ENCODE measurements around the gene ERBB3.

The ERBB3 gene

GRCh38 chr12:56141946-56142784 lies 62.2 kb downstream of the ERBB3 start:
- no peak for DNase-seq

GRCh38 chr12:56143217-56143616 lies 63.3 kb downstream of the ERBB3 start:
- no peak for DNase-seq

DNA sequence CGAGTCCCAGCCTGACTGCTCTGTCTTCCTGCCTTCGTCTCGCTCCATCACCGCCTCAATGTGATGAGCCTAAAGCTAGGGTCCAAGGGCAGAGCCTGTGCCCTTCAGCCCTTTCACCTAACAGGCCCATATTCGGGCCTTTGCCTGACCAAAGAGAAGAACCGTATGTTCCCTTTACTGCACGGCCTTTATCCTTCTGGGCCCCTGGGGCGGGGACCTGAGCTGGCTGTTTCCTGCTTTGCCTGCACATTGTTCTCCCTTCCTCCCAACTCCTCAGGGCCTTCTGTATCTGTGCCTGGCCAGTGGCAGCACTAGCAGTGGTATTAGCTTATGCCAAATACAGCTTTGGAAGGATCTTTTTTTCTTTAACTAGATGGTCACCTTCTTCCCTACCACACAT lies 63.9 kb downstream of the ERBB3 start:
- DNase-seq, result no peak

GRCh38 chr12:56145217-56145616 lies 65.3 kb downstream of the ERBB3 start:
- no peak for DNase-seq

DNA sequence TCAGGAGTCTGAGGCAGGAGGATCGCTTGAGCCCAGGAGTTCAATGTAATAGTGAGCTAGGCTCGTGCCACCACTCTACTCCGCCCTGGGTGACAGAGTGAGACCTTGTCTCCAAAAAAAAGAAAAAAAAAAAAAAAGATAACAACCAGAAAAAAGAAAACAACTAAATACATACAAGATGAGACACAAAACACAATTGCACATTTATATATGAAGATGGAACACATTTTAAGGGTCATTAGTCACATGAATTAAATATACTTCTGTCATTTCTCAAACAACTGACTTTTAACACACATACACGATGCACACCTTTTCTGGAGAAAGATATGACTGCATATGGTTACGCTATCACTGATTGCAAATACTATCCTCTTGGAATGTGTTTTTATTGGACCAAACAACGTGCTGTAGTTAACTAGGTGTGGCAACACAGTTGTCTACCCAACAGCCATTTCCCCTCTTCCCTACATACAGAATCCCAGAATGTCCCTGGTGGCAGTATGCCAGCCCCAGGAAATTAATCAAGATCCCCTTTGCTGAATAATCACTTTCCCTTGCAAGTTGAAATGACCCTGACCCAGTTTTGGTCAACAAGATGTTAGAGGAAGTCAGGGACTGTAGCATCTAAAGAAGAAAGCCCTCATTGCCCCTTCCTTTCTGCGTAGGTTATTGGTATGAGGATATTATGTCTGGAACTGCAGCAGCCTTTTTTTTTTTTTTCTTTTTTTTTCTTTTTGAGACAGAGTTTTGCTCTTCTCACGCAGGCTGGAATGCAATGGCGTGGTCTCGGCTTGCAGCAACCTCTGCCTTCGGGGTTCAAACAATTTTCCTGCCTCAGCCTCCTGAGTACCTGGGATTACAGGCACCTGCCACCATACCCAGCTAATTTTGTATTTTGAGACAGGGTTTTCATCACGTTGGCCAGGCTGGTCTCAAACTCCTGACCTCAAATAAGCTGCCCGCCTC lies 66.8 kb downstream of the ERBB3 start:
- no peak for DNase-seq

DNA sequence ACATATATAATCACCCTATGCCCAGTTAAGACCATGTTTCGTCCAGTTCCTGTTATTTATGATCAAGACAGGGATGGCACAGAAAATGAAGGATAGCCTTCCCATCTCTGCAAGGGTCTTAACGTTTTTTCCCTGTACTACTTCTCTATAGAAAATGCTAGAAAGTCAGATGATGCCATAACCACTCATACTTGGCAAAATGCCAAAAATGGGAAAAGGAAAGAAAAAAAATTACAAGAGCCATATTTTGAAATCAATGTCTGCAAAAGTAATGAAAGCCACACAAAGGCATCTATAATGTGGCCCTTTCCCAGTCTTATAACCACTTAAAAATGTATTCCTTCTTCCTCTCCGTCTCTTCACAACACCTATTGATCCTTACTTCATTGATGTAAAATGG lies 70.6 kb downstream of the ERBB3 start:
- no peak for DNase-seq

DNA sequence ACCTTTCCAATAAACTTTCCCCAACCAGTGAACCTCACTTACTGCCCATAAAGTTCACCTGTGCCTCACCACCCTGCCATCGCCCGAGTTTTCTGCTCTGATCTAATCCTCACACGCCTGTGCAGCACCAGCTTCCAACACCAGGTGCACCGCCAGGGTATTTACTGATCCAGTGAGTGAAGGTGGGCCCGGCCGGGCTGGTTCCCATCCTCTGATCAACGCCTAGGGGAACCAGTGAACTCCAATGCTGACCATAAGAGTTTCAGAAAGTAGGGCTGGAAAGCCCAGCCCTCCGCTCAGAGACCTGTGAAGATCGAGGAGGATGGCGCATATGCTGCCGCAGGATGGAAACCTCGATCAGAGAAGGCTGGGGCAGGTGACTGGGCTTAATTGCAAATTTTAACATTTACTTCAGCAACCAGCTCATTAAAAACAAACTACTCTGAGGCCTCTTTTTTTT lies 71.7 kb downstream of the ERBB3 start:
- DNase-seq, result peak; percentile 71

DNA sequence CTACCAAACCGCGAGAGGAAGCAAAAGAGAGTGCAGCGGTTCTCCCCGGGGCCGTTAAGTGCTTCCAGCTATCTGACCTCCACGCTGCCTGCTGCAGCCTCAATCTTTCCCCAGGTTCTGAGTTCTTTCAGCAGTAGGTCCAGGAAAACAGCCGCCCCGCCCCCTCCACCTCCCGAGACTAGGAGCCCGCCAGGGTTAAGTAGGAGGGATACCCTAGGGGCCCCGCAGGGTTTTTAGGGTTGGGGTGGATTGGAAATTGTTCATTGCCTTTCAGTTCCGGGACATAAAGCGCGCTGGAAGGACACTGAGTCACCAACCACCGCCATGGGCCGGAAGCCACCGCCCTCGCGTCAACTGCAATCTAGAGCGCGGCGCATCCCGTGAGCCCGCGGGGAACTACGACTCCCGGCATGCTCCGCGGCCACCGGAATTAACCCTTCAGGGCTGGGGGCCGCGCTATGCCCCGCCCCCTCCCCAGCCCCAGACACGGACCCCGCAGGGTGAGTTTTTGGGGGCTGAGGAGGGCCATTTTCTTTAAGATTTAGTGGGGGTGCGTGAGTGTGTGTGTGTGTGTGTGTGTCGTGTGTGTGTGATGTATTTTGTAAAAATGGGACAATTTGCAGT lies 72.3 kb downstream of the ERBB3 start, which contains the start of gene MYL6B:
TSS of gene MYL6B (plus strand) at position 456 of the 624 bp plus-strand sequence. CDS start 1,332 bp downstream, outside the sequence.
- peak; percentile 80 for DNase-seq
